Kasumi-1 (cell line): ENCODE data around the gene ST6GALNAC6.
"Not testable (repeated sequence)": the region's sequence is repeated elsewhere in the genome, so short reads cannot be mapped to it uniquely, and the experiment has no call there.

Experiments
- DNase-seq, 2 experiments: peaks; one replicate each; lab custom pipeline; 2025; lab: John Stamatoyannopoulos, UW

The ST6GALNAC6 gene

DNA sequence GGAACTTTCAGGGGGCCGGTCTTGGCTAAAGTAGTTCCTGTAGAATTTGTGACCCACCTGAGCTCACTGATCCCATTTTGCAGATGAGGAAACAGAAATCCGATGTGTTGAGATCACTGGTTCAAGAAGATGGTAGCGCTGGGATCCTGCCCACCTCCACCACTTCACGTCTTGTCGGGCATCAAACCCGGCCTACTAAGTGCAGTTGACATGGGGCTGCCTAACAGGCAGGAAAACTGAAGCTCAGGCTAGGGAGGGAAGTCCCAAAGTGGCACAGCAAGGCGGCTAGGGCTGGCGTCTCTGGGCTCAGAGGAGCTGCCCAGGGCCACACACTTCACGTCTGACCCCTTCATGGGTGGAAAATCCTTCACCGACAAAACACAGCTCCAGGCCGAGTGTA lies 44.4 kb downstream of the ST6GALNAC6 start:
- DNase-seq = no peak

DNA sequence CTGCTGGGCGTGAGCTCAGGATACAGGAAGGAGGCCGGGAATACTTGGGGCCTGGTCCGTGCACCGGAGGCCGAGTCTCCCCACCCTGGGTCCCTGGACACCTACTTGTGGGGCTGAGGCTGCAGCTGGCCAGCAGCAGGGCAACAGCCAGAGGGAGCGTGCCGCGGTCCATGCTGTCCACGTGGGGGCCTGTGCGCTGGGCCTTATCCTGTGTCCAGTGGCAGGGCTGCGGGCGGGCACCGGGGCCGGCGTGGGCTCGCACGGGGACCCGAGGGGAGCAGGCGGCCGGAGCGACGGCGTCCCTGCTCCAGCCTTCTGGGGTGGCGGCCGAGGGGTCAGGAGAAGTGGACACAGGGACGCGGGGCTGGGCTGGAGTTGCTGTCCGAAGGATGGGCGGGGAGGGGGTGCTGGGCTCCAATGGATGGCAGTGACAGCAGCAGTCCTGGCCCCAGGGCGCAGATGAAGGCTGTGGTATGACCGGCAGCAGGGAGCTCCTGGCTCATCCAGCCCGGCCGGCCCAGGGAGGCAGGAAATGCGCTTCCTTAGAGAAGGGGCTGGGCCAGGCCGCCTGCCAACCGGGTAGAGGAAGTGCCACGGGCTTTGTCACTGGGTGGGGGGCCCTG lies 45.1 kb downstream of the ST6GALNAC6 start, which contains the start of gene ENG:
ENG (minus strand) TSS at position 475 of the 623 bp plus-strand sequence; CDS start at position 172, 303 bp downstream.
- DNase-seq = peak; percentile 55 to 61

DNA sequence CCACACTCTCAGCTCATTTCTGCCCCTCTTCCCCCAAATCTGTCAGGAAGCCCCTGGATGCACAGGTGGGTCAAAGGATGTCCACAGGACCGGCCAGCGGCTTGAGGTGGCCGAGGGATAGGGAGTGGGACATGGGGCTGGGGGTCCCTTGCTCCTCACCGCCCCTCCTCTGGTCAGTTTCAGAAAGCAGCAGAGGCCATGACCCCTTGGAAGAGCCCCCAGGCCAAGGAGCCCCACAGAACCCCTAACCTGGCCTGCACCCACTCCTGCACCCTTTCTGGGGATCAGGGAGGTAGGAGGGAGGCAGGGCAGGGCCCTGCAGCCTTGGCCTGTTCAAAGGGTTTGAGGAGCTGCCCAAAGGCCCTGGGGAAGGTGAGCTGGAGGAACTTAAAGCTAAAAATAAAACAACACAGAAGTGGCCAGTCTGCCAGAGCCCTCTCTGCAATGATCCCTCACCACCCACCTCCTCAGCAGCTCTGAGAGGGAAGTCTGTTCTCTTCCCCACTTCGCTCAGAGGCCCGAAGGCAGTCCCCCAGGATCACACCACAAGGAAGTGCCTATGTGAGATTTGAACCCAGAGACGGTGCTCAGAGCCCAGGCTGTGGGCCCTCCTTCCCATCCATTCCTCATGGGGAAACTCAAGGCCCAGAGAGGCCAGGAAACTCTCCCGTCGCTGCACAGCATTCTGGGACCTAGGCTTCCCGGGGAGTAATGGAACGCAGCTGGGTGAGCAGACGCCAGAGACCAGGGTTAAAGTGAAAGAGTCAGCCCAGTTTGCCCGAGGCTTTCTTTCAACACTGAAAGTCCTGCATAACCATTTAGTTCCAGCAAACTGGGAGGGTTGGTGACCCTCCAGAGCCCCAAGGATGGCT lies 45.9 kb downstream of the ST6GALNAC6 start:
- DNase-seq = peak in 1 of 2 experiments; percentile 31

DNA sequence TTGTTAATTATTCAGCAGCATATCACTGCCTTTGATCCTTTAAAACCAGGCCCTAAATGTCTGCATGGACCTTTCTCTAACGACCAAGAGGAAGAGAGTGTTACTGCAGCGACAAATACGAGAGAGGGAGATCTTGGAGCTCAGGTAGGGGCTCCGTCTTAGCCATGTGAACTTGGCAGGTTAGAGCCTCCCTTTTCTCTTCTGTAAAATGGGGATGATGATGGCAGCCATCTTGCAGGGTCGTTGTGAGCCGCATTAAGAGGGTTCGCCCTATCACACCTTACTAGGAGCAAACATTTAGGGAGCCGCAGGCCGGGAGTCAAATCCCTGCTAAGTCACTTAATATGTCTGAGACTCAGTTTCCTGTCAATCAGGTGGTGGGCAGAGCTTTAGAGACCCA lies 46.6 kb downstream of the ST6GALNAC6 start:
- DNase-seq = no peak

DNA sequence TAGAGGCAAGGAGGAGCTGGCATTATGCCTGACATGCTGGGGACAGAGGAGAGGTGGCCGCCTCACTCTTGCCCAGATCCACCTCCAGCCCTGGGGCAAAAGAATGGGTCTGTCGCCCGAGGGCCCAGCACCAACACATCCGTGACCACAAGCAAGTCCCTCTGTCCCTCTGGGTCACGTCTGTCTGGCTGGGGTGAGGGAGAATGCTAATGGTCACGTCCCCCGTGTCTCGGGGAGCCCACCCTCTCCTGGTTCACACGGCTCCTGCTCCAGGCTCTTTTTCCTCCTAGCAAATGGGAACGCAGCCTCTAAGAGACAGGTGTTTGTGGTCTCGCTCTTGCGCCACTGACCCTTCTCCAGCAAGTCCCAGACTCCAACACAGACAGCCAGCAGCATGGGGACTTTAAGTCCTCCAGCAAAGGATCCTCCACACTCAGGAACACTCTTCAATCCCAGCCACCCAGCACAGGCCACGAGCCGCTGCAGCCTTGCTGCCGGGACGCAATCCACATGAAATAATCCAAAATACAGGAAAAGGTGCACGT lies 49.0 kb downstream of the ST6GALNAC6 start:
- DNase-seq = no peak

DNA sequence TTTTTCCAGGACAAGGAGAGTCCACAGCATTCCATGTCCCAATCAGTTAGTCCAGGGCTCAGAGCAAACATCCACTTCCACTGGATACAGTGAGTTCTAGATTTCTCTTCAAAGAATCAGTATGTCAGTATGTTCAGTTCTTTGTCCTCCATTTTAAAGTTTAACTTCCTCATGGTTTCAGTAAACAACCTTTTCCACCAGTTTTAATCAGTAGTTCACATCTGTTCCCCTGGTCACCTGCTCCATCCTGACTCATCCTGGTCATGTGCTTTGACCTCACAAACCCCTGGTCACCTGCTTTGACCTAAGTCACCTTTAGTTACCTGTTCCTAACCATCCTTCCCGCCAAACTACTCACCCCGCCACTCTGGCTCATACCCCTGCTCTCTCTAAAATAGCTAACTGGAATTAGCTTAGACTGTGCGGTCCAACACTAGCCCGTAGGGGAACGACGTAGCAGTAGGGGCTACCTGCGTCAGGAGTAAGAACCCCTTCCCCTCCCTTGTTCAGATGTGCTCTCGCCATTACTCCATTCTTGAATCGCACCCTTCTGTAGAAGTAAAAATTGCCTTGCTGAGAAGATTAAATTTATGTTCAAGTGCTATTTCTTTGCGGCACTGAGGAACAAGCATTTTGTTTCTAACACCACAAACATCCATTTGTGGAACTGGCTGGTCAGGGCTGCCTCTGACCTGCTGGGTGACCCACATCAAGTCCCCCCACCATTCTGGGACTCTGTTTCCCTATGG lies 50.5 kb downstream of the ST6GALNAC6 start:
- no peak for DNase-seq

DNA sequence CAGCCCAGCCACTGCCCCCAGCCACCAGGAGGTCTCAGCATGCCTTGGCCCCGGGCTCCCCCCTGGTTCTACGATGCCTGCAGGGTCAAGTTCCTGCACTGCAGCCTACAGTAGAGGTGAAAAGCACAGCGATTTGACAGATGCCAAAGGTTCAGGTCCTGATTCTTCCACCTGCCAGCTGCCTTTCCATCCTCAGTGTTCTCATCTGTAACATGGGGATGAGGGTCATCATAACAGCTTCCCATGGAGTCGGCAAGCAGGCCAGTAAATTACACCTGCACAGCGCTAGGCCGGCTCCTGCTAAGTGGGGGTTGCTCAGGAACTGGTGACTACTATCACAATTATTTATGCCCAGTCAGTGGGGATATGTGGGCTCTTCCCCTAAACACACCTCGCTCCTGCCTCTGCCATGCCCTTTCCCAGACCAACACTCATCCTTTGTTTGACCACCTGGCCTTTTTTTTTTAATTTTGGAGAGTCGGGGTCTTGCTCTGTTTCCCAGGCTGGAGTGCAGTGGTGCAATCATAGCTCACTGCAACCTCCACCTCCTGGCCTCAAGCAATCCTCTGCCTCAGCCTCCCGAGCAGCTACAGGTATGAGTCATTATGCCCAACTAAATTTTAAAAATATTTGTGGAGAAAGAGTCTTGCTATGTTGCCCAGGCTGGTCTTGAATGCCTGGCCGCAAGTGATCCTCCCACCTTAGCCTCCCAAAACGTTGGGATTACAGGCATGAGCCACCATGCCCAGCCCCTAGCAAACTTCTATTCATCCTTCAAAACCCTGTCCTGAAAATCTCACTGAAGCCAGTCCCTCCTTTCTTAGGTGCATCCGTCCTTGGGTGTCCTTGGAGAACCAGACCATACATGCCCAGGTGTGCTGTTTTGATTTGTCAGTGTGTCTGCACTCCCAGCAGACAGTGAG lies 51.3 kb downstream of the ST6GALNAC6 start:
- no peak for DNase-seq

DNA sequence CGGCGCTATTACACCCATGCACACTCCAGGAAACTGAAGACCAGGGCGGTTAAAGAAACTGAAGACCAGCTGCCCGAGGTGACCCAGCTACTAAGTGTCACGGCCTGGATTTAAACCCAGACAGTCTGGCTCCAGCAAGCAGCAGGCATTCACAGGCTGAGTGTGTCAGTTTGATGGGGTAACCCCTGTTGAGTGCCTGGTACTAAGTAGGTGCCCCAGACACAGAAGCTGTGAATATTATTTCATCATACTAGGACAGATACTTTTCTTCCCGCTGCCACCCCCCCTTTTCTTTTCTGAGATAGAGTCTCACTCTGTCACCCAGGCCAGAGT lies 52.3 kb downstream of the ST6GALNAC6 start:
- DNase-seq = no peak

DNA sequence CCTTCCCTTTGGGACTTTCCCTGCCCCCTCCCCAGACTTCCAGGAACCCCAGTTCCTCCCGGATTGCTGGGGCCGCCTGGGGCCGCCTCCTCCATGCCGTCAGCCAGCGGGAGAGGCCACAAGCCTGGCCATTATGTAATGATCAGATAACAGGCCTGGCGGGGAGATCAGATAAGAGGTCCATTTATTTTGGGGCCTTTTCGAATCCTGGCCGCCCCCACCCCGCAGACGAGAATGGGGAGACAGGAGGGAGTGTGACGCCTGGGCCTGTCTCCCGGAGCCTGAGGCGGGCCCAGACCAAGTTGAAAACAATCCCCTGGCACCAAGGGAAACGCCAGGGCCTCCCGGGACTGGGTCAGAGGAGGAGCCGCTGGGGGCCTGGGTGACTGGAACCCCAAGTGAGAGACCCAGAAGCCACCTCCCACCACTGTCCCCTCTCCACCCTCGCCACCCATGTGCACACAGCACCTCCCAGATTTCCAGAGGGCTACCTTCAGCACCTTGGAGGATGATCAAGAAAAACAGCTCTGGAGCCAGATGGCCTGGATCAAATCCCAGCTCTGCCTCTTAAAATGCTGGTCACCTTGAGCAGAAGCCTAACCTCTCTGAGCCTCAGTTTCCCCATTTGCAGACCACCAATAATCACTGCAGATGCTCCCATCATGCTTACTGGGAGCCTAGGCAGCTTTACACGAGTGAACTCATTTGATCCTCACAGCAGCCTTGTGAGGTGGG lies 52.8 kb downstream of the ST6GALNAC6 start:
- DNase-seq = no peak

DNA sequence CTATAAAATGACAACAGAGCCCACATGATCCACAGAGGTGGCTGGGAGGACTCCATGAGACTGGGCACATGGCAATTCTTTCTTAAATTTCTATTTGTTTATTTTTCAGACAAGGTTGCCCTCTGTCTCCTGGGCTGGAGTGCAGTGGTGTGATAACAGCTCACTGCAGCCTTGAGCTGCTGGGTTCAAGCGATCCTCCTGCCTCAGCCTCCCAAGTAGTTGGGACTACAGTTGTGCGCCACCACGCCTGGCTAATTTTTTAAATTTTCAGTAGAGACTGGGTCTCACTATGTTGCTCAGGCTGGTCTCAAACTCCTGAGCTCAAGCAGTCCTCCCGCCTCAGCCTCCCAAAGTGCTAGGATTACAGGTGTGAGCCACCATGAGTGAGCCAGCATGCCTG lies 53.8 kb downstream of the ST6GALNAC6 start:
- DNase-seq = not testable (repeated sequence)

DNA sequence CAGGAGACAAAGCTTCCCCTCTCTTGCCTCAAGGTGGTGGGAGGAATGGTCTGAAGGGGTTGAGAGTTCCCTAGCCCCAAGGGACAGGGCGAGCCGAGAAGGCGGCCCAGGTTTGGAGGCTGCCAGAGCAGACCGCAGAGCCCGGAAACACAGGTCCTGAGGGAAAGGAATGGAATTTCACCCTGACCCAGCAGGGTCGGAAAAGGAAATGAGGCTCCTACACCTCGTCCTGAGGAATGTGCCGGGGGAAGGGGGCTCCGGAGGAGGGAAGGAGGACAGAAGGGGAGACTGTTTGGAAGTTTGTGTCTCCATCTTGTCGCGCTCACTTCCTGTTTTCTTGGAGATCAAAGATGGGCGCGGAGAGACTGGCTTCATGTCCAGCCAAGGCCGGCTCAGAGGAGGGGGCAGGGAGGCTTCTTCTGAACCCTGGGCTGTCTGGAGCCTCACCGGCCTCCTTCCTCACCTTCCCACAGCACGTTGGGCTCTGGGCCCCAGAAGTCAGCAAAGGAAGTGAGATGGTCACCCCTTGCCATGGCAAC lies 54.5 kb downstream of the ST6GALNAC6 start:
- DNase-seq = no peak

DNA sequence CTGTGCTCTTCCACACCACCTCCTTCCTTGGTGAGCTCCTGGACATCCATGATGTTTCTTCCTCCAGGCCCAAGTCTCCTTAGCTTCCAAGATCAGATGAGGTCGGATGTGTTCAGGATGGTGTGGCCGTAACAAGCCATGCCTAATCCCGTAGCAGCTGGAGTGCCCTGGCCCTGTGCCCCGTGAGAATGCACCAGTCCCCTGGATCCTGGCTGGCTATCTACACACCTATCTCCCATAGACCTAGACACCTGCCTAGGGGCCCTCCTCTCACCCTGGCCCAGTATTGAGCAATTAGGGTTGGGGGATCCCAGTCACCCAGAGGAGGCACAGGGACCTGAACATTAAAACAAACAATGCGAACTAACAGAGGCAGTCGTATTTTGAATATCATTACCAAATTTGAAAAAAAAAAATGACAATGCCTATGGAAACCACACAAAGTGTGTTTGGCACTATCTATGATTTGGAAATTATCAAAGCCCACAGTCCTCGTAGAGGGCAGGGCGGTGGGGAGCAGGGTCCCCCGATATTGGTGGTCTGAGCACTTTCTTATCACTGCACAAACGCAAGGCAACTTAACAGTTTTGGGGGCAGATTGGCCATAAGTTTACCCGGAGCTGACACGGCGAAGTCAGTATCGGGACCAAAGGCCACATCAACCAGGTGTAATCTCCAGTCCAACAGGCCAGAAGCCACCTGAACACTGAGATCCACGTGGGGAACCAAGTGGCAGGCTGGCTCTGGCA lies 58.1 kb downstream of the ST6GALNAC6 start:
- no peak for DNase-seq

DNA sequence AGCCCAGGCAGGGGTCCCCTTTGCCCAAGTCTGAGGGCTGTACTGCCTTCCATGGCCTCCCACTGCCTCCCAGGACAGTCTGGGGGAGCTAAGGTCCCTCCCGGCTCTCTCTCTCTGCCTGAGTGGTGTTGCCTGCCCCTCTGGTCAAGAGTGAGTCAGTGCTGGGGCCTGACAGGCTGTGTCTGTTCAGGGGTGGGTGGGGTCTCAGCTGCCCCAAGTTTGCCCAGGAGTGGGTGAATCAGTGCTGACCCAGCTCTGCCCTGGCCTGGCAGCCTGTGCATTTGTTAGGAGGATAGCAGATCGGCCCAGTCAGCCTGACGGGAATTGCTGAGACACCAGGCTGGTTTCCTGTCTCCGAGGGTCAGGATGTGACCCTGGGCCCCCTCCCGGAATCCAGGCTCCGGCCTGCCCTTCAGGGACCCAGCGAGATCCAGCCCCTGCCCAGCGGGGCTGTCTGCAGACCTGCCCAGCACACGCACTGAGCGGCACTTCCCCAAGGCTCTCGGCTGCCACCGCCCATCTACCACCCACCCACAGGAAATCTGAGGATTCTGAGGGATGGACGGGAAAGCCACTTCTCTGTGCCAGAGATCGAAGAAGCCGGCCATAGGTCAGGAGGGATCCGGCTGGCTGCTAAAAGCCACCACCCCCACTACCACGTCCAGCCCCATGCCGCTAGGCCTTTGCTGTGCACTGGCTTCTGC lies 60.9 kb downstream of the ST6GALNAC6 start:
- DNase-seq = no peak

DNA sequence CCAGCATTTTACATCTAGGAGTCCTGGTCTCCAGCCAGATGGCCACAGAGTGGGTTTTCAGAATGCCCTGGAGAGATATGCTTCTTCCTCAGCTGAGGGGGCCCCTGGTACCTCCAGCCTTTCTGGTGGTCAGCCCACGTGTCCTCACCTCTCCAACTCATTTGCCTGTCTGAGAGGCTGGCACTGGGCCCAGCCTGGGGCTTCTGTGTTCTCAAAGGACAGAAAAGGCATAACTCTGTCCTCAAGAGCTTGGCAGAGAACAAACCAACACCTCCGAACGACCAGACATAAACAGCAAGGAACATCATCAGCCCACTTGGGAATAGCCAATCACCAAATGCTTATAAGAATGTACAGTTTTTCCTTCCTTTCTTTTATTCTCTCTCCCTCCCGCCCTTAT lies 62.1 kb downstream of the ST6GALNAC6 start:
- DNase-seq = no peak

DNA sequence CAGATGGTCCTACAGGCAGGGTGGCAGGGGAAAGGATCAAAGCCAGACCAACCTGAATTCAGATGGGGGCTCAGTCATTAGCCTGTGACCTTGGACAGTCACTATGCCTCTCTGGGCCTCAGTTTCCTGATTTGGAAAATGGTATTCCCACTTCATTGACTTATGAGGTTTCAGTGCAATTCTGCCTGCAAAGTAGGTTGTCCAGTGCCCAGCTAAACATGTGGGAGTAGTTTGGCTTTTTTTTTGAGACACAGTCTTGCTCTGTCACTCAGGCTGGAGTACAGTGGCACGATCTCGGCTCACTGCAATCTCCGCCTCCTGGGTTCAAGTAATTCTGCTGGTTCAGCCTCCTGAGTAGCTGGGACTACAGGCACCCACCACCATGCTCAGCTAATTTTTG lies 62.8 kb downstream of the ST6GALNAC6 start:
- DNase-seq = not testable (repeated sequence)

DNA sequence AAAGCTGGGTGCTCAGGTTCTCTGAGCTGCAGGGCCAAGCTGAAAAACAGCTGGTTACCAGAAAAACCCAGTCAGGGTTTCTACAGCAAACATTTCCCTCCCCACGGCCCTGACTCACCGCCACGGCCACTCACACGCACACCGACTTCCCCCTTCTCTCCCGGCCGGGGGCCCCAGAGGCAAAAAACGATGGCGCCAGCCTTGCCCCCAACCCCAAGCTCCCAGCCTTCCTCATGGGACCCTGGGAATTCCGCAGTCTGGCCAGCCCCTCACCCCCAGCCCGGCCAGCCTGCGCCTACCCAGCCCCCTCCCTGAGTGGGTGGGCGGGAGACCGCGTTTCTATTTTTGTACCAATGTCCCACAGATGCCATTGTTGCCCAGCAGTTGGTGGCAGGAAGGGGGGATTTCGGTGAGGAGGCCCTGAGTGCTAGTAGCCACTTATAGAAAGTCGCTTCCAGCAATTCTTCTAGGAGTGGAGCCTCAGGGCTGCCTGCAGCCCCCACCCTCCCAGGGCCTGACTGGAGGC lies 63.3 kb downstream of the ST6GALNAC6 start:
- DNase-seq = peak; percentile 40 to 53
